ENCODE data around the gene NLGN2.
A peak's percentile ranks its signal among the peaks of the same experiment; 100 is the strongest.

Gene NLGN2

GRCh38 chr17:7437950-7438614, 30.4 kb downstream of the NLGN2 start:
- DNase-seq = peak; percentile 83

GRCh38 chr17:7438656-7439460, 31.2 kb downstream of the NLGN2 start:
- DNase-seq = no peak

GRCh38 chr17:7439462-7440112, 31.9 kb downstream of the NLGN2 start, which contains the start of gene FGF11:
Gene FGF11 (plus strand): TSS chr17:7439512. CDS start chr17:7439621, 109 bp downstream.
- peak; percentile 25 for DNase-seq

GRCh38 chr17:7440113-7440833, 32.6 kb downstream of the NLGN2 start:
- peak; percentile 61 for DNase-seq

GRCh38 chr17:7440834-7441195, 33.2 kb downstream of the NLGN2 start:
- DNase-seq = peak; percentile 31

GRCh38 chr17:7441266-7441665, 33.6 kb downstream of the NLGN2 start:
- no peak for DNase-seq

GRCh38 chr17:7442142-7442541, 34.5 kb downstream of the NLGN2 start:
- DNase-seq = no peak

GRCh38 chr17:7443499-7444485, 36.1 kb downstream of the NLGN2 start:
- no peak for DNase-seq

GRCh38 chr17:7444682-7445618, 37.3 kb downstream of the NLGN2 start, which contains the start of gene CHRNB1:
Gene CHRNB1 (plus strand): TSS chr17:7445061. CDS start chr17:7445128, 67 bp downstream.
- DNase-seq = peak; percentile 26

GRCh38 chr17:7445619-7445968, 37.9 kb downstream of the NLGN2 start:
- DNase-seq = peak; percentile 50

GRCh38 chr17:7448461-7448860, 40.8 kb downstream of the NLGN2 start:
- DNase-seq = no peak

- DNase-seq = no peak
These were observed 52.4 kb downstream of the NLGN2 start for GRCh38 chr17:7459961-7460545.

GRCh38 chr17:7460850-7461660, 53.4 kb downstream of the NLGN2 start:
- DNase-seq = no peak

GRCh38 chr17:7462474-7463371, 55.1 kb downstream of the NLGN2 start:
- no peak for DNase-seq

GRCh38 chr17:7463372-7463846, 55.8 kb downstream of the NLGN2 start:
- DNase-seq = no peak

GRCh38 chr17:7464081-7464480, 56.4 kb downstream of the NLGN2 start:
- DNase-seq = no peak

GRCh38 chr17:7465597-7466275, 58.1 kb downstream of the NLGN2 start:
- no peak for DNase-seq

- no peak for DNase-seq
These were observed 58.6 kb downstream of the NLGN2 start for GRCh38 chr17:7466318-7466638.

All from stimulated activated CD4-positive, alpha-beta T cell treated with anti-CD3 and anti-CD28 coated beads, Interleukin-15, amount 100 ng/mL, for 24 hours (primary cell).